HFFc6 (cell line): Measurements from ENCODE around the gene GPR160. TPM values are rescaled to one million over a fixed set of nuclear protein-coding genes. Genes with fewer than 3 reads are reported as not detected.

Experiments used
- DNase-seq: peaks from one replicate; pipeline ENCODE4 v3.0.0-alpha.2; 2018
- H3K27ac Mint-ChIP-seq: 2 replicates; pipeline ENCODE4 v1.8.0; 2020; ENCODE audit warnings: mild to moderate bottlenecking, mixed read lengths
- H3K27me3 Mint-ChIP-seq: 2 replicates; pipeline ENCODE4 v1.8.0; 2021; ENCODE audit warnings: mild to moderate bottlenecking, moderate library complexity, mixed read lengths; ENCODE audit not compliant: insufficient read depth
- H3K36me3 Mint-ChIP-seq: 2 replicates; pipeline ENCODE4 v1.8.0; 2021; ENCODE audit warnings: low read depth, mixed read lengths
- H3K4me1 Mint-ChIP-seq: 2 replicates; pipeline ENCODE4 v1.8.0; 2020; ENCODE audit warnings: low read depth, mixed read lengths
- H3K4me3 Mint-ChIP-seq: 2 replicates; pipeline ENCODE4 v1.8.0; 2020; ENCODE audit warnings: mild to moderate bottlenecking, moderate library complexity, mixed read lengths
- H3K9me3 Mint-ChIP-seq: 2 replicates; pipeline ENCODE4 v1.8.0; 2020; ENCODE audit warnings: mild to moderate bottlenecking, mixed read lengths
- CTCF ChIP-seq: fragments of 200-600 bp; sonication (generic); IDR thresholded peaks from 2 replicates; pipeline ENCODE4 v1.5.0; 2021; ENCODE audit warnings: antibody characterized with exemption, mild to moderate bottlenecking
- total RNA-seq, 6 experiments: library from RNA; stranded (reverse); fragmentation: NEBNext Ultra II Directional; extraction: Animal tissue kit (Norgen Biotek cat#: 25700); gene quantifications; 2 replicates in 1 of 6; 3 replicates in 5 of 6; pipeline ENCODE4 v1.2.3, GENCODE V29; 2021

Gene GPR160
- total RNA-seq, 6 experiments from 2014 or later: 0.10 to 0.23 (median 0.19) TPM; not detected in 3

GRCh38 chr3:170079536-170080165 lies 41.9 kb downstream of the GPR160 start:
- Mint-ChIP-seq H3K36me3 (peaks cover 40% of the 10 kb centered on the region), H3K4me1 (peaks cover 33% of the 10 kb centered on the region), H3K9me3 (no peaks in the 10 kb centered on the region), H3K27ac (no peak overlapping the region), H3K27me3 (no peaks in the 10 kb centered on the region; the same call in none of the 2 replicates), H3K4me3 (no peak overlapping the region)
- no peak for DNase-seq
- TF ChIP-seq CTCF: no peak

GRCh38 chr3:170080605-170081004 lies 42.8 kb downstream of the GPR160 start:
- Mint-ChIP-seq H3K9me3 (no peaks in the 10 kb centered on the region), H3K36me3 (peaks cover 40% of the 10 kb centered on the region), H3K4me1 (peaks cover 33% of the 10 kb centered on the region), H3K27ac (no peak overlapping the region), H3K27me3 (no peaks in the 10 kb centered on the region; the same call in none of the 2 replicates), H3K4me3 (no peak overlapping the region)
- TF ChIP-seq CTCF: no peak
- no peak for DNase-seq

- Mint-ChIP-seq H3K36me3 (peaks cover 39% of the 10 kb centered on the region), H3K4me3 (no peak overlapping the region)
Observed at GRCh38 chr3:170081079-170081741, 43.4 kb downstream of the GPR160 start.

GRCh38 chr3:170083343-170083742 lies 45.5 kb downstream of the GPR160 start:
- H3K4me3 Mint-ChIP-seq: no peak overlapping the region
- H3K36me3 Mint-ChIP-seq: peaks cover 30% of the 10 kb centered on the region
- H3K4me1 Mint-ChIP-seq: peaks cover 24% of the 10 kb centered on the region
- DNase-seq: no peak
- TF ChIP-seq CTCF: no peak
- no peaks in the 10 kb centered on the region; the same call in none of the 2 replicates for H3K27me3 Mint-ChIP-seq
- no peak overlapping the region for H3K27ac Mint-ChIP-seq
- no peaks in the 10 kb centered on the region for H3K9me3 Mint-ChIP-seq

More at GRCh38 chr3:170081079-170081741, 43.4 kb downstream of the GPR160 start:
- Mint-ChIP-seq H3K27me3 (no peaks in the 10 kb centered on the region; the same call in none of the 2 replicates), H3K9me3 (no peaks in the 10 kb centered on the region), H3K4me1 (peaks cover 33% of the 10 kb centered on the region), H3K27ac (no peak overlapping the region)
- TF ChIP-seq CTCF: no peak
- DNase-seq: peak; percentile 46

- peaks cover 31% of the 10 kb centered on the region for H3K36me3 Mint-ChIP-seq
- no peaks in the 10 kb centered on the region; the same call in none of the 2 replicates for H3K27me3 Mint-ChIP-seq
- H3K9me3 Mint-ChIP-seq: no peaks in the 10 kb centered on the region
- DNase-seq: no peak
- TF ChIP-seq CTCF: no peak
- no peak overlapping the region for H3K27ac Mint-ChIP-seq
- peaks cover 19% of the 10 kb centered on the region for H3K4me1 Mint-ChIP-seq
- H3K4me3 Mint-ChIP-seq: no peak overlapping the region
Observed at GRCh38 chr3:170085396-170085795, 47.6 kb downstream of the GPR160 start.
